Measurements from ENCODE around the gene TMEM147.

TMEM147 gene

GRCh38 chr19:35549174-35549788 lies 3.9 kb downstream of the TMEM147 start:
- DNase-seq: peak; percentile 73

- DNase-seq: no peak
Observed at GRCh38 chr19:35549879-35550523, 4.6 kb downstream of the TMEM147 start.

GRCh38 chr19:35551091-35551810 lies 5.8 kb downstream of the TMEM147 start:
- DNase-seq: no peak

- DNase-seq: no peak
Observed at GRCh38 chr19:35552534-35553384, 7.3 kb downstream of the TMEM147 start.

GRCh38 chr19:35553385-35554000 lies 8.1 kb downstream of the TMEM147 start:
- DNase-seq: no peak

GRCh38 chr19:35554076-35554475 lies 8.7 kb downstream of the TMEM147 start:
- no peak for DNase-seq

- DNase-seq: peak; percentile 27
Observed at GRCh38 chr19:35555301-35556005, 10.0 kb downstream of the TMEM147 start.

- no peak for DNase-seq
Observed at GRCh38 chr19:35556025-35556590, 10.7 kb downstream of the TMEM147 start.

- no peak for DNase-seq
Observed at GRCh38 chr19:35556846-35557538, 11.6 kb downstream of the TMEM147 start.

GRCh38 chr19:35557539-35558399 lies 12.3 kb downstream of the TMEM147 start:
- no peak for DNase-seq

GRCh38 chr19:35558400-35559280 lies 13.2 kb downstream of the TMEM147 start:
- no peak for DNase-seq

GRCh38 chr19:35559281-35559659 lies 13.8 kb downstream of the TMEM147 start:
- no peak for DNase-seq

GRCh38 chr19:35559781-35560180 lies 14.4 kb downstream of the TMEM147 start:
- no peak for DNase-seq

GRCh38 chr19:35560271-35560670 lies 14.8 kb downstream of the TMEM147 start:
- DNase-seq: no peak

GRCh38 chr19:35560677-35561076 lies 15.3 kb downstream of the TMEM147 start:
- DNase-seq: no peak

GRCh38 chr19:35561436-35561835 lies 16.0 kb downstream of the TMEM147 start:
- DNase-seq: no peak

GRCh38 chr19:35562336-35562735 lies 16.9 kb downstream of the TMEM147 start:
- DNase-seq: no peak

GRCh38 chr19:35562776-35563175 lies 17.4 kb downstream of the TMEM147 start:
- DNase-seq: no peak

- no peak for DNase-seq
Observed at GRCh38 chr19:35563207-35563829, 17.9 kb downstream of the TMEM147 start, which contains the start of gene ATP4A. Gene ATP4A, minus strand, starts transcription at chr19:35563658. Its CDS starts 29 bp downstream, at chr19:35563629.

Measured in NCI-H748 treated with DMSO at 0.1 percent for 48 hours (cell line).